ENCODE measurements around the gene GNAI2.

GRCh38 chr3:50195501-50196252 lies 40.3 kb upstream of the GNAI2 start:
- TF ChIP-seq CTCF (conservative IDR thresholded peaks at IDR 0.05; ENCODE audit: low read length) (no peak), EZH2phosphoT487 (IDR thresholded peaks at IDR 0.05; ENCODE audit: borderline replicate concordance) (no peak)
